ENCODE results near the gene MAP3K4.
A peak's percentile ranks its signal among the peaks of the same experiment; 100 is the strongest.

Gene MAP3K4

GRCh38 chr6:161031721-161032495 lies 40.3 kb downstream of the MAP3K4 start:
- H3K4me3 ChIP-seq (ENCODE audit: low read depth, low read length): no peak overlapping the region
- DNase-seq: peak; percentile 56
- in situ Hi-C loops (cut with HindIII; ENCODE audit: low pct_ligation_motif_present, low sequenced_read_pairs): no loop called here
- H3K27me3 ChIP-seq (replicated peaks): no peaks in the 10 kb centered on the region
- TF ChIP-seq, protein P1, sequence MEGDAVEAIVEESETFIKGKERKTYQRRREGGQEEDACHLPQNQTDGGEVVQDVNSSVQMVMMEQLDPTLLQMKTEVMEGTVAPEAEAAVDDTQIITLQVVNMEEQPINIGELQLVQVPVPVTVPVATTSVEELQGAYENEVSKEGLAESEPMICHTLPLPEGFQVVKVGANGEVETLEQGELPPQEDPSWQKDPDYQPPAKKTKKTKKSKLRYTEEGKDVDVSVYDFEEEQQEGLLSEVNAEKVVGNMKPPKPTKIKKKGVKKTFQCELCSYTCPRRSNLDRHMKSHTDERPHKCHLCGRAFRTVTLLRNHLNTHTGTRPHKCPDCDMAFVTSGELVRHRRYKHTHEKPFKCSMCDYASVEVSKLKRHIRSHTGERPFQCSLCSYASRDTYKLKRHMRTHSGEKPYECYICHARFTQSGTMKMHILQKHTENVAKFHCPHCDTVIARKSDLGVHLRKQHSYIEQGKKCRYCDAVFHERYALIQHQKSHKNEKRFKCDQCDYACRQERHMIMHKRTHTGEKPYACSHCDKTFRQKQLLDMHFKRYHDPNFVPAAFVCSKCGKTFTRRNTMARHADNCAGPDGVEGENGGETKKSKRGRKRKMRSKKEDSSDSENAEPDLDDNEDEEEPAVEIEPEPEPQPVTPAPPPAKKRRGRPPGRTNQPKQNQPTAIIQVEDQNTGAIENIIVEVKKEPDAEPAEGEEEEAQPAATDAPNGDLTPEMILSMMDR (IDR thresholded peaks at IDR 0.05; ENCODE audit: low read depth, low read length, missing control alignments): no peak
- no peaks in the 10 kb centered on the region for H3K36me3 ChIP-seq (replicated peaks)
- H3K27ac ChIP-seq: peak overlapping the region; percentile 21

GRCh38 chr6:161033667-161034066 lies 42.1 kb downstream of the MAP3K4 start:
- Histone ChIP-seq H3K27ac (no peak overlapping the region), H3K27me3 (replicated peaks) (no peaks in the 10 kb centered on the region), H3K36me3 (replicated peaks) (no peaks in the 10 kb centered on the region), H3K4me3 (ENCODE audit: low read depth, low read length) (no peak overlapping the region)
- in situ Hi-C loops (cut with HindIII; ENCODE audit: low pct_ligation_motif_present, low sequenced_read_pairs): no loop called here
- TF ChIP-seq, protein P1 (IDR thresholded peaks at IDR 0.05; ENCODE audit: low read depth, low read length, missing control alignments): no peak
- no peak for DNase-seq

GRCh38 chr6:161035182-161035980 lies 43.8 kb downstream of the MAP3K4 start:
- H3K4me3 ChIP-seq (ENCODE audit: low read depth, low read length): no peak overlapping the region
- H3K27ac ChIP-seq: no peak overlapping the region
- H3K36me3 ChIP-seq (replicated peaks): no peaks in the 10 kb centered on the region
- no peaks in the 10 kb centered on the region for H3K27me3 ChIP-seq (replicated peaks)
- TF ChIP-seq, protein P1 (IDR thresholded peaks at IDR 0.05; ENCODE audit: low read depth, low read length, missing control alignments): no peak
- no peak for DNase-seq
- in situ Hi-C loops (cut with HindIII; ENCODE audit: low pct_ligation_motif_present, low sequenced_read_pairs): no loop called here

- Histone ChIP-seq H3K27ac (no peak overlapping the region), H3K36me3 (replicated peaks) (no peaks in the 10 kb centered on the region), H3K27me3 (replicated peaks) (no peaks in the 10 kb centered on the region), H3K4me3 (ENCODE audit: low read depth, low read length) (no peak overlapping the region)
- TF ChIP-seq, protein P1 (IDR thresholded peaks at IDR 0.05; ENCODE audit: low read depth, low read length, missing control alignments): no peak
- no peak for DNase-seq
- in situ Hi-C loops (cut with HindIII; ENCODE audit: low pct_ligation_motif_present, low sequenced_read_pairs): no loop called here
These were observed 44.4 kb downstream of the MAP3K4 start for GRCh38 chr6:161035981-161036263.

DNA sequence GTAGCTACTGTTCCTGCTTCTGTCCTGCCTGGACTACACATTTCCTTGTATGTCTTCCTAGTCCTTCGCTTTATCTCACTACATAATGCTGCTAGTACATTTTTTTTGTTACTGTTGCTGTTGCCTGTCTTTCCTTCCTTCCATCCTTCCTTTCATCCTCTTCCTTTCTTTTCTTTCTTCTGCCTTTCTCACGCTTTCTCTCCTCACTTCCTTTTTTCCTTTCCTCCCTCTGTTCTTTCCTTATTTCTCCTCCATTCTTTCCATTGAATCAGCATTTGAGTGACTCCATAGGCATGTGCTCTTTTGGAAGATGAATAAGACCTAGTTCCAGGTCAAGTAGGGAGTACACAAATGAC lies 46.3 kb downstream of the MAP3K4 start:
- in situ Hi-C loops (cut with HindIII; ENCODE audit: low pct_ligation_motif_present, low sequenced_read_pairs): no loop called here
- TF ChIP-seq, protein P1 (IDR thresholded peaks at IDR 0.05; ENCODE audit: low read depth, low read length, missing control alignments): no peak
- DNase-seq: no peak
- H3K4me3 ChIP-seq (ENCODE audit: low read depth, low read length): no peak overlapping the region
- H3K27ac ChIP-seq: peak overlapping the region; percentile 89
- H3K27me3 ChIP-seq (replicated peaks): no peaks in the 10 kb centered on the region
- H3K36me3 ChIP-seq (replicated peaks): no peaks in the 10 kb centered on the region

Data from brain microvascular endothelial cell (primary cell).